GM23338 (cell line): ENCODE data around the gene ROR1. TPM values are rescaled to one million over a fixed set of nuclear protein-coding genes. Genes with fewer than 3 reads are reported as not detected.

Source experiments
- ATAC-seq: fragments of 200-7000 bp; cut with Tn5 transposase; 3 replicates; pipeline ENCODE4 v1.9.1; 2020
- DNase-seq: peaks from one replicate; pipeline ENCODE4 v3.0.0-alpha.2; 2015; ENCODE audit warnings: low spot score
- H2AFZ ChIP-seq: fragments of 200-600 bp; sonication (generic); 2 replicates; pipeline ENCODE4 v1.8.0; 2016; ENCODE audit warnings: antibody characterized with exemption, mild to moderate bottlenecking, moderate library complexity
- H3F3A ChIP-seq: fragments of 200-600 bp; sonication (generic); replicated peaks from 2 replicates; pipeline ENCODE4 v1.8.0; 2017; ENCODE audit warnings: antibody characterized with exemption, mixed run types, low read depth
- H3K27ac ChIP-seq: fragments of 200-600 bp; sonication (generic); 2 replicates; pipeline ENCODE4 v1.6.1; 2016; ENCODE audit warnings: low read depth
- H3K27me3 ChIP-seq: fragments of 200-600 bp; sonication (generic); 2 replicates; pipeline ENCODE4 v1.8.0; 2016; ENCODE audit warnings: mild to moderate bottlenecking, mixed run types, moderate library complexity; ENCODE audit not compliant: insufficient read depth
- H3K36me3 ChIP-seq: fragments of 200-600 bp; sonication (generic); 2 replicates; pipeline ENCODE4 v1.8.0; 2016; ENCODE audit warnings: mild to moderate bottlenecking; ENCODE audit not compliant: insufficient read depth
- H3K4me1 ChIP-seq: fragments of 200-600 bp; sonication (generic); 2 replicates; pipeline ENCODE4 v1.8.0; 2016; ENCODE audit warnings: mild to moderate bottlenecking, moderate library complexity; ENCODE audit not compliant: insufficient read depth
- H3K4me2 ChIP-seq: fragments of 200-600 bp; sonication (generic); 2 replicates; pipeline ENCODE4 v1.7.1; 2017; ENCODE audit warnings: mixed run types
- H3K4me3 ChIP-seq: fragments of 200-600 bp; sonication (generic); 2 replicates; pipeline ENCODE4 v1.6.1; 2016; ENCODE audit warnings: mixed run types
- H3K79me2 ChIP-seq: fragments of 200-600 bp; sonication (generic); replicated peaks from 2 replicates; pipeline ENCODE4 v1.8.0; 2017; ENCODE audit warnings: mild to moderate bottlenecking; ENCODE audit not compliant: insufficient read depth
- H3K9me2 ChIP-seq: fragments of 200-600 bp; sonication (generic); 2 replicates; pipeline ENCODE4 v1.8.0; 2017; ENCODE audit not compliant: insufficient read depth
- H4K20me1 ChIP-seq: fragments of 200-600 bp; sonication (generic); replicated peaks from 2 replicates; pipeline ENCODE4 v1.8.0; 2017; ENCODE audit warnings: mild to moderate bottlenecking; ENCODE audit not compliant: insufficient read depth
- H3K27ac Mint-ChIP-seq: 2 replicates; pipeline ENCODE4 v1.8.0; 2020; ENCODE audit warnings: inconsistent platforms, mild to moderate bottlenecking, moderate library complexity, mixed read lengths
- H3K27me3 Mint-ChIP-seq: 3 replicates; pipeline ENCODE4 v1.8.0; 2022; ENCODE audit warnings: low read depth, mild to moderate bottlenecking, moderate library complexity, mixed read lengths, inconsistent platforms; ENCODE audit not compliant: insufficient read depth, poor library complexity
- H3K36me3 Mint-ChIP-seq: 3 replicates; pipeline ENCODE4 v1.8.0; 2021; ENCODE audit warnings: low read depth, mild to moderate bottlenecking, inconsistent platforms, moderate library complexity, mixed read lengths
- H3K4me1 Mint-ChIP-seq: 3 replicates; pipeline ENCODE4 v1.8.0; 2020; ENCODE audit warnings: mild to moderate bottlenecking, inconsistent platforms, mixed read lengths
- H3K4me3 Mint-ChIP-seq: 3 replicates; pipeline ENCODE4 v1.8.0; 2021; ENCODE audit warnings: moderate library complexity, mild to moderate bottlenecking, inconsistent platforms, mixed read lengths
- H3K9me3 Mint-ChIP-seq: 3 replicates; pipeline ENCODE4 v1.8.0; 2020; ENCODE audit warnings: moderate library complexity, mild to moderate bottlenecking, inconsistent platforms, mixed read lengths
- CTCF ChIP-seq, 2 experiments: fragments of 200-600 bp in 1 of 2; sonication (generic) in 1 of 2; conservative IDR thresholded peaks; 2 replicates each; pipeline versions ENCODE4 v1.5.1 to v1.6.1; 2016 to 2017; ENCODE audit warnings: antibody characterized with exemption in 2 of 2, low read depth in 2 of 2, mild to moderate bottlenecking in 2 of 2, moderate library complexity in 1 of 2
- ETS1 ChIP-seq: IDR thresholded peaks from 2 replicates; pipeline ENCODE4 v1.6.1; 2016; ENCODE audit warnings: antibody characterized with exemption
- JUNB ChIP-seq: IDR thresholded peaks from one replicate; pipeline ENCODE4 v1.6.1; 2016; ENCODE audit warnings: antibody characterized with exemption; ENCODE audit not compliant: unreplicated experiment
- NANOG ChIP-seq: IDR thresholded peaks from 2 replicates; pipeline ENCODE4 v1.6.1; 2016; ENCODE audit warnings: antibody characterized with exemption, borderline replicate concordance
- REST ChIP-seq: IDR thresholded peaks from one replicate; pipeline ENCODE4 v1.6.1; 2018; ENCODE audit warnings: antibody characterized with exemption; ENCODE audit not compliant: unreplicated experiment
- STAT1 ChIP-seq: IDR thresholded peaks from one replicate; pipeline ENCODE4 v1.6.1; 2016; ENCODE audit warnings: antibody characterized with exemption; ENCODE audit not compliant: unreplicated experiment
- ZNF331 ChIP-seq: fragments of 250-450 bp; sonication (Bioruptor Pico); IDR thresholded peaks from 2 replicates; pipeline ENCODE4 v1.5.0; 2020; ENCODE audit warnings: low read depth, mild to moderate bottlenecking, moderate library complexity
- ZNF462 ChIP-seq: fragments of 250-450 bp; sonication (Bioruptor Pico); IDR thresholded peaks from 2 replicates; pipeline ENCODE4 v1.5.0; 2020; ENCODE audit warnings: mild to moderate bottlenecking, moderate library complexity
- polyA plus RNA-seq: library from polyadenylated mRNA; unstranded; fragments of >200 nt; fragmentation: Nextera tagmentation; extraction: Ambion mirVana; gene quantifications from 2 replicates; pipeline ENCODE4 v1.2.1, GENCODE V29; 2016
- total RNA-seq: library from RNA; depleted of rRNA; stranded (reverse); fragments of >200 nt; shearing (Covaris generic); gene quantifications from 2 replicates; pipeline ENCODE4 v1.2.3, GENCODE V29; 2014

Gene ROR1
- total and polyA plus RNA-seq, 2 experiments from 2014 or later: 59.7 to 96.0 TPM

GRCh38 chr1:64176659-64177058, 402.8 kb downstream of the ROR1 start (continued):
- TF ChIP-seq ETS1: no peak
- TF ChIP-seq STAT1: no peak
- no peak for TF ChIP-seq NANOG
- TF ChIP-seq JUNB: no peak

GRCh38 chr1:64179588-64179987, 405.8 kb downstream of the ROR1 start:
- Histone ChIP-seq H2AFZ (no peak overlapping the region), H3K27me3 (no peaks in the 10 kb centered on the region), H4K20me1 (no peaks in the 10 kb centered on the region), H3K4me2 (no peak overlapping the region), H3K4me3 (no peak overlapping the region), H3F3A (0 out of 2 replicates have a peak, but pooled peaks cover 4% of the 10 kb centered on the region), H3K27ac (no peak overlapping the region), H3K4me1 (peaks cover 4% of the 10 kb centered on the region), H3K36me3 (no peaks in the 10 kb centered on the region), H3K79me2 (no peaks in the 10 kb centered on the region), H3K9me2 (no peaks in the 10 kb centered on the region; the same call in 1 of the 2 replicates)
- DNase-seq (no peak), ATAC-seq (no peak)
- H3K9me3 Mint-ChIP-seq: no peaks in the 10 kb centered on the region
- peaks cover 12% of the 10 kb centered on the region for H3K27me3 Mint-ChIP-seq
- TF ChIP-seq REST (no peak), ZNF462 (CRISPR knock-in tag) (no peak), CTCF (conservative IDR thresholded peaks at IDR 0.05; ENCODE audit: low read depth in 2 of 2) (no peak), NANOG (no peak), ZNF331 (CRISPR knock-in tag) (no peak)
- peaks cover 22% of the 10 kb centered on the region for H3K4me1 Mint-ChIP-seq
- no peak overlapping the region for H3K4me3 Mint-ChIP-seq
- H3K27ac Mint-ChIP-seq: no peak overlapping the region
- H3K36me3 Mint-ChIP-seq: peaks cover 35% of the 10 kb centered on the region
